EH (cell line): Measurements from ENCODE around the gene ATF7IP2.
"Not testable (repeated sequence)": the region's sequence is repeated elsewhere in the genome, so short reads cannot be mapped to it uniquely, and the experiment has no call there.

Experiments
- DNase-seq: peaks from one replicate; pipeline ENCODE4 v3.0.0-alpha.2; 2015; ENCODE audit warnings: low read depth

Gene ATF7IP2, protein sequence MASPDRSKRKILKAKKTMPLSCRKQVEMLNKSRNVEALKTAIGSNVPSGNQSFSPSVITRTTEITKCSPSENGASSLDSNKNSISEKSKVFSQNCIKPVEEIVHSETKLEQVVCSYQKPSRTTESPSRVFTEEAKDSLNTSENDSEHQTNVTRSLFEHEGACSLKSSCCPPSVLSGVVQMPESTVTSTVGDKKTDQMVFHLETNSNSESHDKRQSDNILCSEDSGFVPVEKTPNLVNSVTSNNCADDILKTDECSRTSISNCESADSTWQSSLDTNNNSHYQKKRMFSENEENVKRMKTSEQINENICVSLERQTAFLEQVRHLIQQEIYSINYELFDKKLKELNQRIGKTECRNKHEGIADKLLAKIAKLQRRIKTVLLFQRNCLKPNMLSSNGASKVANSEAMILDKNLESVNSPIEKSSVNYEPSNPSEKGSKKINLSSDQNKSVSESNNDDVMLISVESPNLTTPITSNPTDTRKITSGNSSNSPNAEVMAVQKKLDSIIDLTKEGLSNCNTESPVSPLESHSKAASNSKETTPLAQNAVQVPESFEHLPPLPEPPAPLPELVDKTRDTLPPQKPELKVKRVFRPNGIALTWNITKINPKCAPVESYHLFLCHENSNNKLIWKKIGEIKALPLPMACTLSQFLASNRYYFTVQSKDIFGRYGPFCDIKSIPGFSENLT

DNA sequence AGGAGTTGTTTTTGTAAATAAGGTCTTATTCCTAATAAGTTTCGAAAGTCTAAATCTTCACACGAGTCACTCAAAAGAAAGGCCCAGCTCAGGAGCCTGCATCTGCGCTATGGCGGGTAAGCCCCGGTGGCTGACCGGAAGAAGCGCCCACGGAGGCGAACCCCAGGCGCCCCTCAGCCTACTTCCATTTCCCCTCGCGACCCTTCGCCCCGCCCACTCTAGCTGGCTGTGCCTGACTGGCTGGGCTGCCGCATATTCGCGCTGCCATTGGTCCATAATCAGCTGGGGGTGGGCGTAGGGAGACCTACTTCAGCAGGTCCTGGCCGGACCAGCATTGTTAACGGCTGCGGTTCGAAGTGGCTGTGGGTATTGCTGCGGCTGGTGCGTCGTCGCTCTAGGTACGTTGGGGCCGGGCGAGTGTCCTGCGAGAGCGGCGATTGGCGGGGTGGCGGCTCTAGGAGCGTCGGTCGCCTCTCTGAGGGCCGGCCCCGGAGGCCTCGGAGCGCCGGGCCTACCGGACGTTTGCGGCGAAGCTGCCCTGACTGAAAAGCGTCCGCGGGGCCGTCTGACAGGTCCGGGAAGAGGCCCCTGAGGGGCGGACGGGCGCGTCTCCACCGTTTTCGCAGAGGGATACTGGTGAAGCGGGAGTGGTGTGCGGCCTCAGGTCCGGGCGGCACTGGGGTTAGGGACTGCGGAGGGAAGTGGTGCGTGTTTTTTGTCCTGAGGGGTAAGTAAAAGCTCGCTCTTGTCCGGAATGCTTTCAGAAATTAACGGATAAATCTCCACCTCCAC is at the start of gene ATF7IP2:
TSS of gene ATF7IP2 (plus strand) at position 337 of the 792 bp plus-strand sequence. CDS start 44,560 bp downstream, outside the sequence.
- peak; percentile 85 for DNase-seq

DNA sequence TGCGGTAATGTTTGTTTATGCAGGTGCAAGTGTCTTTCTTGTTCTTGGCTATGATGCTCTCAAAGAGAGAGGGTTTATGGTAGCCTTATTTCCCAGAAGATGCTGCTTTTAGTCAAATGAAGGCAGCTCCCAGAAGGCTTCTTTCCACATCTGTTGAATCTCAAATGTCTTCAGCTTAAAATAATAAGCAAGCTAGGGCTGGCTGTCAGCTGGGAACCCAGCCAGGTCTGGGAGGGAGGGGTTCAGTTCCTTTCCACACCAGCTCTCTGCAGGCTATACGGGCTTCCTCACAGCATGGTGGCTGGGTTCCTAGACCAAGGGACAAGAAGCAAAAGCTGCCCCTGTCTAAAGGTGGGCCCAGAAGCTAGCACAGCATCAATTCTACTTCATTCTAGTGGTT is 47.4 kb upstream of the ATF7IP2 start:
- DNase-seq: no peak

GRCh38 chr16:10339777-10340732 is 45.8 kb upstream of the ATF7IP2 start:
- DNase-seq: no peak

DNA sequence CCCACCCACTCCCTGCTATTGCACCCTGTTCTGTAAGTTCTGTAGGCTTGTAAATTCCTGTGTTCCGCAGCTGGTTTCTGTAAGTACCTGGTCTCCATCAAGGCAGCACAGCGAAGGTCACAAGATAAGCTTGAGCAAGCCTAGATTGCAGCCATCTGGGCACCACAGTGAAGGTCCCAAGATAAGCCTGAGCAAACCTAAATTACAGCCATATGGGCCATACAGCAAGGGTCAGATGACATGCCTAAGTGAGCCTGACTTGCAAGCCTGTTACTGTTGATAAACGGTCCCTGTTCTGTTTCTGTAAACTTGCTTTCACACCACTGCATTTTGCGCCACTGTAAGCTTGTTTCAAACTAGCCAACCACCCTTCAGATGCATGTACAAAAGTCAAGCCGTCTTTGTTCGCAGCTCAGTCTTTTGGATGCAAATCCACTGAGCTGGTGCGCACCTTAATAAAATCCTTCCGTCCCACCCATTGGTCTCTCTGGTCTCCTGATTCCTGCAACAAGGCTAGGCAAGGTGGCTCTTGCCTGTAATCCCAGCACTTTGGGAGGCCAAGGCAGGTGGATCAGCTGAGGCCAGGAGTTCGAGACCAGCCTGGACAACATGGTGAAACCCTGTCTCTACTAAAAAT is 42.6 kb upstream of the ATF7IP2 start:
- DNase-seq: no peak

GRCh38 chr16:10344699-10345098 is 41.2 kb upstream of the ATF7IP2 start:
- not testable (repeated sequence) for DNase-seq

DNA sequence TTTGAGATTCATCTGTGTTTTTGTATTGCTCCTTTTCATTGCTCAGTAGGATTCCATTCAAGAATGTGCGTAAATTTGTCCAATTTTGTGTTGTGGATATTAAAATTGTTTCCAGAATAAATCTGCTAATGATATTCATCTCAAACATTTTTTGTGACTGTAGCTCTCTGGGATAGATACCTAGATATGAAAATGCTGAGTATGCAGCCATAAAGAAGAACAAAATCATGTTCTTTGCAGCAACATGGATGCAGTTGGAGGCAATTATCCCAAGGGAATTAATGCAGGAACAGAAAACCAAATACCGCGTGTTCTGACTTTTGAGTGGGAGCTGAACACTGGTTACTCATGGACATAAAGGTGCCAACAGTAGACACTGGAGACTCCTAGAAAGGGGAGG is 40.2 kb upstream of the ATF7IP2 start:
- no peak for DNase-seq

GRCh38 chr16:10349851-10350250 is 36.0 kb upstream of the ATF7IP2 start:
- no peak for DNase-seq

- no peak for DNase-seq
Measured at GRCh38 chr16:10352262-10352661, 33.6 kb upstream of the ATF7IP2 start.

- no peak for DNase-seq
Measured at GRCh38 chr16:10355589-10355988, 30.3 kb upstream of the ATF7IP2 start.

- DNase-seq: no peak
Measured at GRCh38 chr16:10356870-10357842, 28.7 kb upstream of the ATF7IP2 start.

- DNase-seq: not testable (repeated sequence)
Measured at GRCh38 chr16:10361747-10362076, 24.1 kb upstream of the ATF7IP2 start.

- no peak for DNase-seq
Measured at GRCh38 chr16:10362077-10362863, 23.6 kb upstream of the ATF7IP2 start.

DNA sequence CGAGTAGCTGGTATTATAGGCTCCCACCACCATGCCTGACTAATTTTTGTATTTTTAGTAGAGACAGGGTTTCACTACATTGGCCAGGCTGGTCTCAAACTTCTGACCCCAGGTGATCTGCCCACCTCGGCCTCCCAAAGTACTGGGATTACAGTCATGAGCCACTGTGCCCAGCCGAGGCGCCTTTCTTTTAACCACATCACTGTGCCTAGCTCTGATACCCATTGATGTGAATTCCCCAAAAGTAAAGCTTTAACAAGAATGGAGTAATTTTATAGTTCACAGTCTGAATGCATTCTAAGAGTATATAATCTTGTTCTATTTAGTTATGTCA is 23.0 kb upstream of the ATF7IP2 start:
- DNase-seq: not testable (repeated sequence)

GRCh38 chr16:10366619-10367018 is 19.2 kb upstream of the ATF7IP2 start:
- not testable (repeated sequence) for DNase-seq

- DNase-seq: no peak
Measured at GRCh38 chr16:10367616-10368188, 18.2 kb upstream of the ATF7IP2 start.

DNA sequence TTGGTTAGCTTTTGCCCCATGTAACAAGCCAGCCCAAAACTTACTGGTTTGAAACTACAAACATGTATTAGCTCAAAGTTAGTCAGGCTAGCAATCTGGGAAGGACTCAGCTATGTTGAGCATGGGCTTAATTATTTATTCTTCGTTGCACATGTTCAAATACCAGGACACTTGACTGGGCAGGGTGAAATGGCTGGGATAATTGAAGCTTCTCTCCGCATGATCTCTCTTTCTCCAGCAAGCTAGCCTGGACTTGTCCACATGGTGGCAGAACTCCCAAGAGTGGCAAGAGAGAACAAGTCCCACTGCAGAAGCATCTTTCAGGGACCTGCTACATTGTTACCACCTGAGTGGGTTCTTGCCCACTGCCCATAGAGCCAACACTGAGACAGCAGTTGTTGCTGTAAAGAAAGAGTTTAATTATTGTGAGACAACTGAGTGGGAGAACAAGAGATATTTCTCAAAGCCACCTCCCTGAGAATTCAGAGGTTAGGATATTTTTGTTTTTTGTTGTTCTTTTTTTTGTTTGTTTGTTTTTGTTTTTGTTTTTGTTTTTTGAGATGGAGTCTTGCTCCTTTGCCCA is 16.8 kb upstream of the ATF7IP2 start:
- DNase-seq: no peak

- DNase-seq: no peak
Measured at GRCh38 chr16:10370096-10370726, 15.7 kb upstream of the ATF7IP2 start.

- no peak for DNase-seq
Measured at GRCh38 chr16:10371592-10371991, 14.3 kb upstream of the ATF7IP2 start.
